ENCODE data around the gene SNX4. TPM values are rescaled to one million over a fixed set of nuclear protein-coding genes. Genes with fewer than 3 reads are reported as not detected.

The SNX4 gene
- total and polyA plus RNA-seq, 2 of the 8 experiments (the other 6 are each of a cell fraction or from before 2014, with no cell fraction given): 7.2 to 23.1 TPM

DNA sequence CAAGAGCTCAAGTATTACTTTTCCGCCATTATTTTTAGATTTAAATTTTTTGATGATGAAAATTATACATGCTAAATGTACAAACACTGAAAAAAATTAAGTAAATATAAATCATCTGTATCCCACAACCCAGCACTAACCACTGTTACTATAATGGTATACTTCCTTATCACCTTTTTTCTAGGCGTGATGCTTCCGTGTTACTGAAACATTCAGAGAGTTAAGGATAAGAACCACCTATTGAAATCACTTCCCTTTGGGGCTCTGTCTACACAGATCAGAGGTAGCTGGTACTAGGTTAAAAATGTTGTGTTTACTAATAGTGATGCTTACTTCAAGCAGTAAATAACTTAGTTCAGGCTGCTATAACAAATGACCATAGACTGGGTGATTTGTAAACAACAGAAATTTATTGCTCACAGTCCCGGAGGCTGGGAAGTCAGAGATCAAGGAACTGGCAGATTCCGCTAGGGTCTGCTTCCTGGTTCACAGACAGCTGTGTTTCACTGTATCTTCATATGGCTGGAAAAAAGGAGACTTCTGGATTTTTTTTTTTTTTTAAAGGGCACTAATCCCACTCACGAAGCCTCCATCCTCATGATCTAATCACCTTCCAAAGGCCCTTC is 6.4 kb downstream of the SNX4 start:
- POLR2A ChIA-PET (ENCODE audit: partially characterized antibody): interaction anchor here (0.6 to 0.7 kb wide), 2 partner anchors 86 to 154 kb away, joined by 3 read pairs; no protein-coding TSS in a partner anchor
- no peaks in the 10 kb centered on the region; the same call in 1 of the 2 replicates for H3K79me1 ChIP-seq (ENCODE audit: low read depth, low read length)
- no peak for TF ChIP-seq GABPA (IDR thresholded peaks at IDR 0.05; ENCODE audit: borderline replicate concordance, insufficient read depth, low read length)
- no peak for TF ChIP-seq KDM4A (IDR thresholded peaks at IDR 0.05; ENCODE audit: low read depth, low read length, severe bottlenecking)
- TF ChIP-seq BRCA1 (IDR thresholded peaks at IDR 0.05; ENCODE audit: low read depth, low read length): no peak
- TF ChIP-seq TEAD4 (IDR thresholded peaks at IDR 0.05; ENCODE audit: low read depth, low read length): no peak
- TF ChIP-seq SP2 (IDR thresholded peaks at IDR 0.05; ENCODE audit: low read length): no peak
- TF ChIP-seq SUZ12 (IDR thresholded peaks at IDR 0.05; ENCODE audit: low read length): no peak
- no peak for TF ChIP-seq KDM1A (IDR thresholded peaks at IDR 0.05; ENCODE audit: borderline replicate concordance, low read length)
- no peak for TF ChIP-seq POU5F1 (IDR thresholded peaks at IDR 0.05; ENCODE audit: low read depth, low read length)
- TF ChIP-seq CEBPB (IDR thresholded peaks at IDR 0.05; ENCODE audit: low read depth, low read length): no peak
- TF ChIP-seq JUND (IDR thresholded peaks at IDR 0.05; ENCODE audit: low read length): no peak
- no peak for TF ChIP-seq SIN3A (conservative IDR thresholded peaks at IDR 0.05 in 1 of 2, IDR thresholded peaks at IDR 0.05 in 1 of 2; ENCODE audit: low read depth in 1 of 2, low read length in 2 of 2)
- TF ChIP-seq ZNF274 (IDR thresholded peaks at IDR 0.05; ENCODE audit: borderline replicate concordance, extremely low read depth, low read length): no peak
- no peak for TF ChIP-seq TAF1 (IDR thresholded peaks at IDR 0.05; ENCODE audit: low read depth, low read length)
- no peak for TF ChIP-seq GTF2F1 (IDR thresholded peaks at IDR 0.05; ENCODE audit: borderline replicate concordance, low read depth, low read length)
- H2BK20ac ChIP-seq (ENCODE audit: low read length): no peak overlapping the region
- DNase-seq (ENCODE audit: low read depth in 1 of 2, low spot score in 2 of 2) (no peak), FAIRE-seq (no peak)
- CTCF ChIA-PET (ENCODE audit: partially characterized antibody): interaction anchor here (0.9 to 1.0 kb wide), 3 partner anchors 11 to 66 kb away, joined by 3 to 4 read pairs (median 4); no protein-coding TSS in a partner anchor
- no peak overlapping the region for H2BK5ac ChIP-seq (ENCODE audit: low read depth, low read length)
- H3K23me2 ChIP-seq (ENCODE audit: low read depth, low read length): no peaks in the 10 kb centered on the region
- no peak overlapping the region for H3K56ac ChIP-seq (replicated peaks; ENCODE audit: insufficient read length, low read depth, low read length)
- H2BK12ac ChIP-seq (ENCODE audit: low read depth, low read length): no peak overlapping the region
- WGBS, 2 experiments (ENCODE audit: extremely low coverage in 1 of 2, insufficient coverage in 1 of 2, insufficient read length in 1 of 2, insufficient replicate concordance in 2 of 2, low coverage in 1 of 2, low lambda C conversion rate in 2 of 2, missing lambda C conversion rate in 1 of 2): 96% methylated on average over 6 of the region's 6 CpGs; no CpG with 5 or more reads in 1 of the 2 experiments
- H3K4me1 ChIP-seq (replicated peaks in 1 of 4; ENCODE audit: control insufficient read depth in 3 of 4, insufficient read depth in 4 of 4, low read length in 3 of 4): no peaks in the 10 kb centered on the region
- H4K91ac ChIP-seq (replicated peaks; ENCODE audit: insufficient read length, low read length): no peak overlapping the region
- no peak overlapping the region for H3K9ac ChIP-seq (replicated peaks in 1 of 4; ENCODE audit: extremely low read depth in 1 of 4, low read depth in 3 of 4, low read length in 3 of 4)
- H3K4ac ChIP-seq (replicated peaks; ENCODE audit: insufficient read length, low read depth, low read length): no peak overlapping the region
- no peak overlapping the region for H4K8ac ChIP-seq (ENCODE audit: extremely low read depth, insufficient read depth, low read length)
- no peak overlapping the region for H2BK120ac ChIP-seq (replicated peaks; ENCODE audit: low read depth, low read length)
- peaks cover 0 to 21% of the 10 kb centered on the region in 2 experiments; a peak in 2 of 4 replicates for H3K79me2 ChIP-seq (ENCODE audit: control insufficient read depth in 1 of 2, insufficient read depth in 2 of 2, low read length in 2 of 2)
- H3K9me3 ChIP-seq (ENCODE audit: insufficient read depth in 2 of 2, low read depth in 1 of 2, low read length in 1 of 2): no peaks in the 10 kb centered on the region
- H3K18ac ChIP-seq (ENCODE audit: extremely low read depth, low read length): no peak overlapping the region
- peaks cover 0 to 18% (median 0%) of the 10 kb centered on the region in 4 experiments; a peak in 3 of 8 replicates for H3K36me3 ChIP-seq (ENCODE audit: control insufficient read depth in 2 of 4, insufficient read depth in 4 of 4, low read length in 3 of 4)
- H3K27ac ChIP-seq (ENCODE audit: low read depth, low read length): no peak overlapping the region
- no peak overlapping the region for H2AFZ ChIP-seq (ENCODE audit: low read length)
- H3K4me3 ChIP-seq (ENCODE audit: extremely low read depth in 1 of 4, insufficient read depth in 2 of 4, low read depth in 3 of 4, low read length in 4 of 4): no peak overlapping the region
- H2BK15ac ChIP-seq (ENCODE audit: low read length): no peak overlapping the region
- H4K20me1 ChIP-seq (replicated peaks in 1 of 2; ENCODE audit: control insufficient read depth in 1 of 2, insufficient read depth in 2 of 2, low read length in 2 of 2): peaks cover 0 to 1% of the 10 kb centered on the region in 2 experiments
- H2AK5ac ChIP-seq (ENCODE audit: low read depth, low read length): no peak overlapping the region
- no peak overlapping the region for H3K4me2 ChIP-seq (ENCODE audit: insufficient read depth in 1 of 2, low read depth in 2 of 2, low read length in 2 of 2)
- no peak overlapping the region for H3K23ac ChIP-seq (ENCODE audit: insufficient read length)
- H3K27me3 ChIP-seq (replicated peaks in 1 of 4; ENCODE audit: control insufficient read depth in 3 of 4, extremely low read depth in 1 of 4, insufficient read depth in 3 of 4, low read length in 3 of 4): no peaks in the 10 kb centered on the region
- H3K14ac ChIP-seq (ENCODE audit: insufficient read length): no peak overlapping the region
- no peak overlapping the region for H4K5ac ChIP-seq (ENCODE audit: insufficient read length, low read depth, low read length)
